Activated CD8-positive, alpha-beta memory T cell treated with anti-CD3 and anti-CD28 coated beads, Interleukin-2, amount 50 U/mL, for 1 hour (primary cell): ENCODE results near the gene NKAIN2.

Source experiments
- DNase-seq: peaks from one replicate; pipeline ENCODE4 v3.0.0-alpha.2; 2020; ENCODE audit errors: extremely low read depth

NKAIN2 gene

GRCh38 chr6:124029567-124029966 lies 225.9 kb downstream of the NKAIN2 start:
- DNase-seq, result no peak

GRCh38 chr6:124033501-124033900 lies 229.8 kb downstream of the NKAIN2 start:
- DNase-seq, result no peak

- DNase-seq, result no peak
Measured at GRCh38 chr6:124036384-124036783, 232.7 kb downstream of the NKAIN2 start.

GRCh38 chr6:124040655-124041054 lies 237.0 kb downstream of the NKAIN2 start:
- no peak for DNase-seq

- no peak for DNase-seq
Measured at GRCh38 chr6:124052120-124052519, 248.5 kb downstream of the NKAIN2 start.

GRCh38 chr6:124053315-124053714 lies 249.7 kb downstream of the NKAIN2 start:
- no peak for DNase-seq

GRCh38 chr6:124054034-124054433 lies 250.4 kb downstream of the NKAIN2 start:
- no peak for DNase-seq

GRCh38 chr6:124055395-124055794 lies 251.7 kb downstream of the NKAIN2 start:
- DNase-seq, result no peak

GRCh38 chr6:124055963-124056362 lies 252.3 kb downstream of the NKAIN2 start:
- no peak for DNase-seq

- DNase-seq, result no peak
Measured at GRCh38 chr6:124056407-124057334, 253.0 kb downstream of the NKAIN2 start.

- no peak for DNase-seq
Measured at GRCh38 chr6:124057461-124057860, 253.8 kb downstream of the NKAIN2 start.

GRCh38 chr6:124064317-124065113 lies 260.9 kb downstream of the NKAIN2 start:
- DNase-seq, result no peak

GRCh38 chr6:124066269-124066668 lies 262.6 kb downstream of the NKAIN2 start:
- DNase-seq, result no peak

GRCh38 chr6:124066946-124067552 lies 263.4 kb downstream of the NKAIN2 start:
- no peak for DNase-seq

GRCh38 chr6:124069230-124069950 lies 265.7 kb downstream of the NKAIN2 start:
- DNase-seq, result no peak

- no peak for DNase-seq
Measured at GRCh38 chr6:124073021-124073420, 269.4 kb downstream of the NKAIN2 start.

GRCh38 chr6:124073820-124074587 lies 270.3 kb downstream of the NKAIN2 start:
- no peak for DNase-seq

- no peak for DNase-seq
Measured at GRCh38 chr6:124074606-124075005, 270.9 kb downstream of the NKAIN2 start.

GRCh38 chr6:124076336-124077048 lies 272.8 kb downstream of the NKAIN2 start:
- no peak for DNase-seq

GRCh38 chr6:124078169-124078568 lies 274.5 kb downstream of the NKAIN2 start:
- DNase-seq, result no peak
